Retinal pigment epithelial cell (primary cell): Measurements from ENCODE around the gene FAM171A1.

Source experiments
- DNase-seq: peaks from one replicate; pipeline ENCODE4 v3.0.0-alpha.2; 2010; ENCODE audit warnings: low read depth
- H3K4me3 ChIP-seq: 2 replicates; pipeline ENCODE4 v1.5.1; 2011; ENCODE audit warnings: mild to moderate bottlenecking, low read length, control low read depth, moderate library complexity
- CTCF ChIP-seq: conservative IDR thresholded peaks from 2 replicates; pipeline ENCODE4 v1.5.1; 2011; ENCODE audit warnings: low read depth, low read length, control low read depth, inconsistent platforms

The FAM171A1 gene

GRCh38 chr10:15316871-15317464, 54.1 kb downstream of the FAM171A1 start:
- DNase-seq, result no peak
- no peak for TF ChIP-seq CTCF
- H3K4me3 ChIP-seq, result no peak overlapping the region

- no peak for TF ChIP-seq CTCF
- DNase-seq, result no peak
These were observed 54.9 kb downstream of the FAM171A1 start for GRCh38 chr10:15316145-15316544.

GRCh38 chr10:15315286-15315685, 55.8 kb downstream of the FAM171A1 start:
- no peak for TF ChIP-seq CTCF
- H3K4me3 ChIP-seq, result no peak overlapping the region
- no peak for DNase-seq

More at GRCh38 chr10:15316145-15316544, 54.9 kb downstream of the FAM171A1 start:
- no peak overlapping the region for H3K4me3 ChIP-seq

GRCh38 chr10:15314482-15315045, 56.5 kb downstream of the FAM171A1 start:
- TF ChIP-seq CTCF, result no peak
- H3K4me3 ChIP-seq, result no peak overlapping the region
- no peak for DNase-seq

- TF ChIP-seq CTCF, result no peak
- H3K4me3 ChIP-seq, result no peak overlapping the region
- no peak for DNase-seq
These were observed 57.2 kb downstream of the FAM171A1 start for GRCh38 chr10:15313843-15314242.

GRCh38 chr10:15313047-15313446, 58.0 kb downstream of the FAM171A1 start:
- TF ChIP-seq CTCF, result no peak
- DNase-seq, result no peak
- H3K4me3 ChIP-seq, result no peak overlapping the region

GRCh38 chr10:15311569-15312280, 59.4 kb downstream of the FAM171A1 start:
- H3K4me3 ChIP-seq, result no peak overlapping the region
- no peak for TF ChIP-seq CTCF
- DNase-seq, result no peak
